22Rv1 (cell line): Measurements from ENCODE around the gene GP1BB.

Source experiments
- H3K27ac ChIP-seq: fragments of 450-650 bp; 2 replicates; pipeline ENCODE4 v1.5.1; 2017
- ZFX ChIP-seq: fragments of 450-650 bp; IDR thresholded peaks from 2 replicates; pipeline ENCODE4 v1.6.1; 2017; ENCODE audit warnings: antibody characterized with exemption, borderline replicate concordance
- TF ChIP-seq, protein P1 (sequence below): fragments of 450-650 bp; IDR thresholded peaks from 2 replicates; pipeline ENCODE4 v1.5.1; 2017; ENCODE audit warnings: mild to moderate bottlenecking

The GP1BB gene

DNA sequence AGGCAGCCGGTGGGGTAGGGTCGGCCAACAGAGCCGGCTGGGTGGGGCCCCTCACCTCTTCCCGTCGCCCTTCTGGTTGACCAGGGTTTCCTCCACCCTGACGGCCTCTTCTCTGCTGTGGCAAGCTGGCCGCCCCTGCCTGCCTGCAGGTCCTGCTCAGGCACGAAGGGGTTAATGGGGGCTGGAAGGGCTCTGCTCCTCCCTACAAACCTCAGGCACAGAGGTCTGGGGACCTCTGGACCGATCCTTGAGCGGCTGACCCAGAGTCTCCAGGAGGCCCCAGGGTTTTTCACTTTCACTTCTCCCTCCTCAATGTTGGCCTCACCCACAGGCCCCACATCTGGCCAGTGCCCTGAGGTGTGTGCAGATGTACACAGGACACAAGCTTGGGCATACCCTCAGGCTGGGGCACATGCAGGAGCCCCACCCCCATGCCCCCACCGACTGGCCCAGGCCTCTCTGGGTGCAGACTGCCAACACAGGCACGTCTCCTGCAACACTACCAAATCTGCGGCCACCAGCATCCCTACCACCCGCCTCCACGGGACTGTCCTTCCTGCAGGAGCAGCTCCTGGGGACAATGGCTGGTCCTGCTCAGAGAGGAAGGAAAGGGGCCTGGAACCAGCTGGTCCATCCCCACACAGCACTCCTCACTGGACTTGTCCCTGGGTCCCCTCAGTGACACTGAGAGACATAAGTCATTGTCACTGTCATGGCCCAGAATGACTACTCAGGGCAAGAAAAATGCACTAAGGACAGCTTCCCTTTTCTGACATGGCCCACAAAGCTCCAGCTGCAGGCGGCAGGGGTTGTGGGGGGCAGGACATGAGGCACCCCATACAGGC, 34.0 kb downstream of the GP1BB start:
- TF ChIP-seq ZFX: no peak
- TF ChIP-seq, protein P1, sequence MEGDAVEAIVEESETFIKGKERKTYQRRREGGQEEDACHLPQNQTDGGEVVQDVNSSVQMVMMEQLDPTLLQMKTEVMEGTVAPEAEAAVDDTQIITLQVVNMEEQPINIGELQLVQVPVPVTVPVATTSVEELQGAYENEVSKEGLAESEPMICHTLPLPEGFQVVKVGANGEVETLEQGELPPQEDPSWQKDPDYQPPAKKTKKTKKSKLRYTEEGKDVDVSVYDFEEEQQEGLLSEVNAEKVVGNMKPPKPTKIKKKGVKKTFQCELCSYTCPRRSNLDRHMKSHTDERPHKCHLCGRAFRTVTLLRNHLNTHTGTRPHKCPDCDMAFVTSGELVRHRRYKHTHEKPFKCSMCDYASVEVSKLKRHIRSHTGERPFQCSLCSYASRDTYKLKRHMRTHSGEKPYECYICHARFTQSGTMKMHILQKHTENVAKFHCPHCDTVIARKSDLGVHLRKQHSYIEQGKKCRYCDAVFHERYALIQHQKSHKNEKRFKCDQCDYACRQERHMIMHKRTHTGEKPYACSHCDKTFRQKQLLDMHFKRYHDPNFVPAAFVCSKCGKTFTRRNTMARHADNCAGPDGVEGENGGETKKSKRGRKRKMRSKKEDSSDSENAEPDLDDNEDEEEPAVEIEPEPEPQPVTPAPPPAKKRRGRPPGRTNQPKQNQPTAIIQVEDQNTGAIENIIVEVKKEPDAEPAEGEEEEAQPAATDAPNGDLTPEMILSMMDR: no peak
- no peak overlapping the region for H3K27ac ChIP-seq

DNA sequence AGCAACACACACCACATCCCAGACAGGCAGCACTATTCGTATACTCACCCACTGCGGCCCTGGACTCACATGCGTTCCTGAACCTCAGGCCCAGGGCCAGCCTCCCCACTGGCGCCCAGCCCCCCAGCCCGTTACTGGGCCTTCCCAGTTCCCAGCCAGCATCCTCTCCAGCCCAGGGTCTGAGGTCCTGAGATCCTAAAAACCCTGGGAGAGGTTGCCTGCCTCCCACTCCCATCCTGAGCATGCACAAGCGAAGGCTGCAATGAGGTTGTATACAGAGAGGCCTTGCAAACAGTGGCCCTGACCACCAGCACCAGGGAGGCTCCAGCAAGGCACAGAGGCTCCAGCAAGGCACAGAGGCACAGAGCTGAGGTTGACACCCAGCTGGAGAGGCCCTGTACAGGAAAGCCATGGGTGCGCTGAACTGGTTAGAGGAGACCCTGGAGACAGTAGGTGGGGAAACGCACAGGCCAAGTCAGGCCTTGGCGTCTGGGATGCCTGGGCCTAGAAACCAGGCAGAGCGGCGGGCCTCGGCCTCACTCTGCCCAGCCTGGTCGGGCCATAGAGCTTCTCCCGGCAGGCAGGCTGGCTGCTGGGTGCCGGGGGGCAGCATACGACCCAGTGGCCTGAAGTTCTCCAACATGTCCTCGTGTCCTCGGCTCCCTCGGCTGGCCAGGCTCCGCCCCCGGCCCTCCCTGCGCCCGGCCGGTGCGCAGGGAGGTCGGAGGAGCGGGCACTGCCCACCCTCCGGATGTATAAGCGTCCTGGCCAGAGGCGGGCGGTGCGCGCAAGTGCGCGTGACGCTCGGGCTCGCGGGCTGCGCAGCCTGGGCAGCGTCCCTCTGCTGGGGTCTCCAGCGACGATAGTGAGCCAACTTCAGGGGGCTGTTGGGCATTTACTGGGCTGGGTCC, 34.9 kb downstream of the GP1BB start:
- TF ChIP-seq, protein P1: no peak
- TF ChIP-seq ZFX: no peak
- no peak overlapping the region for H3K27ac ChIP-seq

DNA sequence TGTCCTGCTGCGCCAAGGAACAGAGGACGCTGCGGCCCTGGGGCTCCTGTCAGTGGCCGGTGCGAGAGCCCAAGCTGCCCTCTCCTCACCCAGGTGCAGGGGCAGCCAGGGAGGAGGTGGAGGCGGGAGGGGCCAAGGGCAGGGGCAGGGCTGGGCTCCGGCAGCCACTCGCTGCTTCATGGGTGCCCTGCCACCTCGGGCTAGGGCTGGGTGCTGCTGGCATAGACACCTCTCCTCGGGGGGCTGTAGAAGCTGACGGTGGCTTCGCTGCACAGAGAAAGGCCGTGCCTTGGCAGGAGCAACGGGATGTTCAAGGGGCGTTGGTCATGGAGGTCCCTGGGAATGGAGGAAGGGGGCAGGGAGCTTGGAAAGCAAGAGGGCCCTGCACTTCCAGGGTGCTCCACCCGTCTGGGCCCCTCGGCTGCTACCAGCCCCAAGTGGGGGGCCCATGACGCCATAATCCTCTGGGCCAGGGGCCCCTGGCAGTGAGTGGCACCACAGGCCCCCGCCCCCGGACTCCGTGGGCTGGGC, 35.6 kb downstream of the GP1BB start:
- no peak overlapping the region for H3K27ac ChIP-seq
- no peak for TF ChIP-seq ZFX
- TF ChIP-seq, protein P1: no peak

DNA sequence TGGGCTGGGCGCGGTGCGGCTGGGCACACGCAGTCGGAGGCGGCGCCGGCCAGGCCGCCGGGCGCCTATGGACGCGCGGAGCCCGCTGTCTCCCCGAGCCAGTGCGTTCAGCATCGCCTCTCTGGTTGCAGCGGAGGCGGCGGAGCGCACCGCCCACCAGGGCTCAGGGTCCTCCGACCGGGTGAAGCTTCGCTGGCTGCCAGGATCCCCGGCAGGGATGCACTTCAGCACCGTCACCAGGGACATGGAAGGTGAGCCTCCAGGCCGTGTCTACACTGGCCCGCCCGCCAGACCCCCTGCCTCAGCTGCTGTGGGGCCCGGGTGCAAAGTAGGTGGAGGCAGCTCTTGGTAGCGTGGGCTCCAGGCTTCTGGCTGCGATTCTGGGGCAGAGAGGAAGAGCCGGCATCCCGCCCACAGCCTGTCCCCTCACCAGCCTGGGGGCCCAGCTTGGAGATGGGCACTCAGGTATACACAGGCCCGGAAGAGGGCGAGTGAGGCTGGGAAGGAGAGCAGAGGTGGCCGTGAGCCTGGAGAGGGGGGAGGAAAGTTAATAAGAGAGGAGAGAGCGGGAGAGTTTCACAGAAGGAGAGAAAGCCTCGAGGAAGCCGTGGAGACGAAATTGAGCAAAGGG, 36.2 kb downstream of the GP1BB start:
- TF ChIP-seq ZFX: no peak
- no peak overlapping the region for H3K27ac ChIP-seq

DNA sequence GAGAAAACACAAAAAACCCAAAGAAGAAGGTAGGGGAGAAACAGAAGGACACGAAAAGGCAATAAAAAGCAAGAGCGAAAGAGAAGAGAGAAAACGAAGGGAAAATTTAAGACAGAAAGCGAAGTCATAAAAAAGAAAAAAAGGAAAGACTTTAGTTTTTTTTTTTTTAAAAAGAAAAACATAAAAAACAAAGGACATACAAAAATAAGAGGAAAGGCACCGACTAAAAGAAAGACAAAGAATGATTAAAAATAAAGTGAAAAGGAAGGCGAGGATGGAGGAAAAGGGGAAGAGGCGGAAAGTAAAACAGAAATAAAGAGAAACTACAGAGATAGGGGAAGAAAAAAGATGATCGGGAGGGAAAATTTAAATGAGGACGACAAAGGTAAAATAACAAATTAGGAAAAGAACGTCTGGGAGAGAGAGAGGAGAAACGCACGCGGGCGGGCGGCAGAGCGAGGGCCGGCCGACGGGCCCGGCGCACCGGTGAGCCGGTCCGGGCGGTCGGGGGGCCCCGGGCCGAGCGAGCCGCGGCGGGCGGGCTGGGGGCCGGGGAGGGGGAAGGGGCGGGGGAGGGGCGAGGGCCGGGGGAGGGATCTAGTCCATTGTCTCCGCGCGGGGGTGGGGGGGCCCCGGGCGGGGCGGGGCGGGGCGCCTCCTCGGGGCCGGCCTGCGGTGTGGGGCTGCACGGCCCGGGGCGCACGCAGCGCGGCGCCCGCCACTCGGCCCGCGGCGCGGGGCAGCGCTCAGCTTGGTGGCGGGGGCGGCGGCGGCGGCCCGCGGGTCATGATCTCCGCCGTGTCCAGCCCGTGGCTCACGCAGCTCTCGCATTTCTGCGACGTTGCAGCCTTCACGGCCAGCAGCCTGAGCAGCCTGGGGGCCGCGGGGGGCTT, 37.0 kb downstream of the GP1BB start, which contains the start of gene TBX1:
Gene TBX1 (plus strand): TSS at position 721 of the 893 bp plus-strand sequence. CDS start 66 bp downstream, at position 787.
- H3K27ac ChIP-seq: no peak within 1 kb of the TSS

DNA sequence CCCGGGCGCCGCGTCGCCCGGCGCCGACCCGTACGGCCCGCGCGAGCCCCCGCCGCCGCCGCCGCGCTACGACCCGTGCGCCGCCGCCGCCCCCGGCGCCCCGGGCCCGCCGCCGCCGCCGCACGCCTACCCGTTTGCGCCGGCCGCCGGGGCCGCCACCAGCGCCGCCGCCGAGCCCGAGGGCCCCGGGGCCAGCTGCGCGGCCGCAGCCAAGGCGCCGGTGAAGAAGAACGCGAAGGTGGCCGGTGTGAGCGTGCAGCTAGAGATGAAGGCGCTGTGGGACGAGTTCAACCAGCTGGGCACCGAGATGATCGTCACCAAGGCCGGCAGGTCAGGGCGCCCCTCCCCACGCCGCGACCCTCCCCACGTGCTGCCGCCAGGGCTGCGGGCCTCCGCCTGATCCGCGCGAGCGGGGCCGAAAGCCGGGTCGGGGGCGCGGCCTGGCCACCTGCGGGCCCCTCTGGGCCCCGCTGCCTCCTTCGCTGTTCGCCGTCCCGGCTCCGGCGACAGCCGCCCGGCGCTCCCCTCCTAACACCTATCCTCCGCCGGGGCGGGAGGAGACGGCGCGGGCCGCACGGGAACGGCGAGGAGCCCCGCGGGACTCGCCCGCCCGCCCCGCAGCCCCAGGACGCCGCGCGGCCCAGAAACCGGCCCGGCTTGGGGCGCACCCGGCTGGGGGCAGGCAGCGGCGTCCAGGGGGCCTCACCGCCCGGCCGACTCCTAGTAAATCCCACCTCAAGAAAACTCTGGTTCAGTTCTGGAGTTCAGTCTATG, 37.8 kb downstream of the GP1BB start:
- TF ChIP-seq, protein P1: no peak
- TF ChIP-seq ZFX: no peak
- H3K27ac ChIP-seq: no peak overlapping the region

More for the DNA sequence above, 37.0 kb downstream of the GP1BB start, which contains the start of gene TBX1:
- no peak for TF ChIP-seq ZFX
- TF ChIP-seq, protein P1: no peak
